HepG2 (cell line): ENCODE measurements around the gene USP19. TPM values are rescaled to one million over a fixed set of nuclear protein-coding genes. Genes with fewer than 3 reads are reported as not detected.
A peak's percentile ranks its signal among the peaks of the same experiment; 100 is the strongest.

Source experiments
- ARNTL ChIP-seq: sonication (generic); formaldehyde crosslinking; IDR thresholded peaks from 2 replicates; pipeline ENCODE4 v1.4.0; 2020; ENCODE audit warnings: mild to moderate bottlenecking, missing genetic modification reagents
- CBFB ChIP-seq: sonication (generic); formaldehyde crosslinking; IDR thresholded peaks from 2 replicates; pipeline ENCODE4 v1.4.0; 2020; ENCODE audit warnings: missing genetic modification reagents
- KLF16 ChIP-seq, 2 experiments: sonication (generic) in 1 of 2; formaldehyde crosslinking in 1 of 2; IDR thresholded peaks; 2 replicates each; pipeline versions ENCODE4 v1.6.1 to v1.8.0; 2016 to 2023; ENCODE audit warnings: missing genetic modification reagents in 2 of 2, missing compliant biosample characterization in 1 of 2
- MBD4 ChIP-seq: IDR thresholded peaks from 2 replicates; pipeline ENCODE4 v1.6.1; 2012; ENCODE audit warnings: low read length, inconsistent platforms, borderline replicate concordance
- NCOA1 ChIP-seq: sonication (generic); formaldehyde crosslinking; IDR thresholded peaks from 2 replicates; pipeline ENCODE4 v1.9.0; 2021; ENCODE audit warnings: missing genetic modification reagents
- TARDBP ChIP-seq: sonication (generic); formaldehyde crosslinking; IDR thresholded peaks from 2 replicates; pipeline ENCODE4 v1.8.0; 2022; ENCODE audit warnings: mild to moderate bottlenecking, missing genetic modification reagents
- TCF12 ChIP-seq, 2 experiments: fragments of 450-650 bp in 1 of 2; sonication (generic) in 1 of 2; formaldehyde crosslinking in 1 of 2; IDR thresholded peaks; 2 replicates each; pipeline versions ENCODE4 v1.6.1 to v1.8.0; 2017 to 2022; ENCODE audit warnings: antibody characterized with exemption in 1 of 2, mild to moderate bottlenecking in 1 of 2, missing genetic modification reagents in 1 of 2, moderate library complexity in 1 of 2
- ZMYM2 ChIP-seq: sonication (generic); formaldehyde crosslinking; IDR thresholded peaks from 2 replicates; pipeline ENCODE4 v1.8.0; 2022; ENCODE audit warnings: mild to moderate bottlenecking, missing genetic modification reagents
- ZNF124 ChIP-seq: sonication (generic); formaldehyde crosslinking; IDR thresholded peaks from 2 replicates; pipeline ENCODE4 v1.4.0; 2020; ENCODE audit warnings: missing genetic modification reagents
- ZNF629 ChIP-seq: sonication (generic); formaldehyde crosslinking; conservative IDR thresholded peaks from 2 replicates; pipeline ENCODE4 v1.5.0; 2020; ENCODE audit warnings: missing genetic modification reagents
- ZSCAN12 ChIP-seq: sonication (generic); formaldehyde crosslinking; IDR thresholded peaks from 2 replicates; pipeline ENCODE4 v1.9.0; 2021; ENCODE audit warnings: mild to moderate bottlenecking, missing genetic modification reagents
- polyA plus RNA-seq, 8 experiments: library from polyadenylated mRNA; depleted of rRNA in 3 of 8; stranded (reverse) in 7 of 8; unstranded in 1 of 8; fragments of >200 nt; fragmentation: Illumina TruSeq in 4 of 8; extraction: Trizol in 4 of 8; gene quantifications; 2 replicates each; pipeline versions ENCODE4 v1.2.1 to v1.2.3, GENCODE V29; 2011 to 2016; ENCODE audit warnings: low read depth in 4 of 8, missing spikeins in 1 of 8, mixed read lengths in 1 of 8; ENCODE audit not compliant: insufficient read depth in 1 of 8
- total RNA-seq, 5 experiments: library from RNA; depleted of rRNA; stranded (reverse); fragments of >200 nt; fragmentation: Illumina TruSeq; extraction: Trizol; gene quantifications; 2 replicates each; pipeline ENCODE4 v1.2.3, GENCODE V29; 2016; ENCODE audit warnings: low read depth in 1 of 5
- TF ChIP-seq, protein P1 (sequence below): sonication (generic); formaldehyde crosslinking; IDR thresholded peaks from 2 replicates; pipeline ENCODE4 v1.5.0; 2020; ENCODE audit warnings: mild to moderate bottlenecking, missing genetic modification reagents
- TF ChIP-seq, protein P2 (sequence below): sonication (generic); formaldehyde crosslinking; IDR thresholded peaks from 2 replicates; pipeline ENCODE4 v1.4.0; 2020; ENCODE audit warnings: missing genetic modification reagents
- TF ChIP-seq, protein P3 (sequence below): sonication (generic); formaldehyde crosslinking; IDR thresholded peaks from 2 replicates; pipeline ENCODE4 v1.4.0; 2020; ENCODE audit warnings: missing genetic modification reagents, mild to moderate bottlenecking, borderline replicate concordance
- TF ChIP-seq, protein P4 (sequence below): fragments of 450-650 bp; IDR thresholded peaks from 2 replicates; pipeline ENCODE4 v1.6.1; 2017; ENCODE audit warnings: mild to moderate bottlenecking
- TF ChIP-seq, protein P5 (sequence below): IDR thresholded peaks from 2 replicates; pipeline ENCODE4 v1.6.1; 2012; ENCODE audit warnings: low read depth, low read length, improper control_type of control experiment
- TF ChIP-seq, protein P6 (sequence below): IDR thresholded peaks from 2 replicates; pipeline ENCODE4 v1.6.1; 2012; ENCODE audit warnings: inconsistent platforms

The USP19 gene
- total and polyA plus RNA-seq, 2 of the 13 experiments (the other 11 are each of a cell fraction or from before 2014, with no cell fraction given): 28.3 to 31.7 TPM

DNA sequence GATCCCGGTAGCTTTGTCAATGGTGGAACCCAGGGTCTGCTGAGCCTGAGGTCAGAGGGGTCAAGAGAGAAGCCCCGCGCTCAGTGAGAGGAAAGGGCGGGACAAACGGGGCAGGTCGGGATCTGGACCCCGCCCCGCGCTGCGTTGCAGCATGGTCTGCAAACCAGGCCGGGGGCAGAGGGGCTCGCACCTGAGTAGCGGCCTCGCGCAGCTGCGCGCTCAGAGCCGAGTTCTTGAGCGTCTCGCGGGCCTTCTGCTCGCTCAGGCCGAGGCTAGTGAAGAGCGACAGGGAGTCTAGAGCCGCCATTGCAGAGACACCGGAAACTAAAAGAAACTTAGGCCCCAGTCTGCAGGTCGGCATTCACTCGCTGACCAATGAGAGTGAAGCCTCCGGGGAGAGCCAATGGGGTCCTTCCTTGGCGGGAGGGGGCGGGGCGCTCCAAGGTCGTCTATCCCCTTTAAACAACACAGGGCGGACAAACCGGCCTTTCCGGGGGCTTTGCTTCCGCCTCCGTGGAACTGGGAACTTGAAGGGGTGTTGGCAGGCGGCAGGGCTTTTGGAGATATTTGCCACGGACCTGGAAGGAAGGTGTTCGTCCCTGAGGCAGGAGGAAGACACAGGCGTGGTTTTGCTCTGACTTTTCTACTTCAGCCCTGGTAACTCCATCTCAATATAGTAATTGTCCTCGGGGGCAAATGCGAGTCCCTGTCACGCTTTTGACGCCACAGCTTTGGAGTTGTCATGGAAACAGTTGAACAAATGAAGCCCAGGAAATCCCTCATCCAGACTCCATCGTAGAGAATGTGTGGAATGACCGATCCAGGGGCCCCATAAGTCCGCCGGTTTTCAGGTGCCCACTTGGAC is 16.0 kb downstream of the USP19 start, which contains the start of gene QARS1 (continued):
- no peak for TF ChIP-seq ZSCAN12 (CRISPR knock-in tag)
- TF ChIP-seq, protein P1, sequence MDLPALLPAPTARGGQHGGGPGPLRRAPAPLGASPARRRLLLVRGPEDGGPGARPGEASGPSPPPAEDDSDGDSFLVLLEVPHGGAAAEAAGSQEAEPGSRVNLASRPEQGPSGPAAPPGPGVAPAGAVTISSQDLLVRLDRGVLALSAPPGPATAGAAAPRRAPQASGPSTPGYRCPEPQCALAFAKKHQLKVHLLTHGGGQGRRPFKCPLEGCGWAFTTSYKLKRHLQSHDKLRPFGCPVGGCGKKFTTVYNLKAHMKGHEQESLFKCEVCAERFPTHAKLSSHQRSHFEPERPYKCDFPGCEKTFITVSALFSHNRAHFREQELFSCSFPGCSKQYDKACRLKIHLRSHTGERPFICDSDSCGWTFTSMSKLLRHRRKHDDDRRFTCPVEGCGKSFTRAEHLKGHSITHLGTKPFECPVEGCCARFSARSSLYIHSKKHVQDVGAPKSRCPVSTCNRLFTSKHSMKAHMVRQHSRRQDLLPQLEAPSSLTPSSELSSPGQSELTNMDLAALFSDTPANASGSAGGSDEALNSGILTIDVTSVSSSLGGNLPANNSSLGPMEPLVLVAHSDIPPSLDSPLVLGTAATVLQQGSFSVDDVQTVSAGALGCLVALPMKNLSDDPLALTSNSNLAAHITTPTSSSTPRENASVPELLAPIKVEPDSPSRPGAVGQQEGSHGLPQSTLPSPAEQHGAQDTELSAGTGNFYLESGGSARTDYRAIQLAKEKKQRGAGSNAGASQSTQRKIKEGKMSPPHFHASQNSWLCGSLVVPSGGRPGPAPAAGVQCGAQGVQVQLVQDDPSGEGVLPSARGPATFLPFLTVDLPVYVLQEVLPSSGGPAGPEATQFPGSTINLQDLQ (CRISPR knock-in tag): no peak; the same call in 1 of the 2 replicates
- TF ChIP-seq ZNF124 (CRISPR knock-in tag): peak; percentile 35; the same call in 1 of the 2 replicates
- peak in 1 of 2 experiments; percentile 81; a peak in 2 of 4 replicates for TF ChIP-seq KLF16 (CRISPR knock-in tag; IDR thresholded peaks at IDR 0.05)
- TF ChIP-seq, protein P2, sequence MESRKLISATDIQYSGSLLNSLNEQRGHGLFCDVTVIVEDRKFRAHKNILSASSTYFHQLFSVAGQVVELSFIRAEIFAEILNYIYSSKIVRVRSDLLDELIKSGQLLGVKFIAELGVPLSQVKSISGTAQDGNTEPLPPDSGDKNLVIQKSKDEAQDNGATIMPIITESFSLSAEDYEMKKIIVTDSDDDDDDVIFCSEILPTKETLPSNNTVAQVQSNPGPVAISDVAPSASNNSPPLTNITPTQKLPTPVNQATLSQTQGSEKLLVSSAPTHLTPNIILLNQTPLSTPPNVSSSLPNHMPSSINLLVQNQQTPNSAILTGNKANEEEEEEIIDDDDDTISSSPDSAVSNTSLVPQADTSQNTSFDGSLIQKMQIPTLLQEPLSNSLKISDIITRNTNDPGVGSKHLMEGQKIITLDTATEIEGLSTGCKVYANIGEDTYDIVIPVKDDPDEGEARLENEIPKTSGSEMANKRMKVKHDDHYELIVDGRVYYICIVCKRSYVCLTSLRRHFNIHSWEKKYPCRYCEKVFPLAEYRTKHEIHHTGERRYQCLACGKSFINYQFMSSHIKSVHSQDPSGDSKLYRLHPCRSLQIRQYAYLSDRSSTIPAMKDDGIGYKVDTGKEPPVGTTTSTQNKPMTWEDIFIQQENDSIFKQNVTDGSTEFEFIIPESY: no peak
- TF ChIP-seq TCF12 (IDR thresholded peaks at IDR 0.05): no peak
- peak; percentile 42; the same call in 1 of the 2 replicates for TF ChIP-seq TCF12 (CRISPR knock-in tag; IDR thresholded peaks at IDR 0.05)
- TF ChIP-seq, protein P3, sequence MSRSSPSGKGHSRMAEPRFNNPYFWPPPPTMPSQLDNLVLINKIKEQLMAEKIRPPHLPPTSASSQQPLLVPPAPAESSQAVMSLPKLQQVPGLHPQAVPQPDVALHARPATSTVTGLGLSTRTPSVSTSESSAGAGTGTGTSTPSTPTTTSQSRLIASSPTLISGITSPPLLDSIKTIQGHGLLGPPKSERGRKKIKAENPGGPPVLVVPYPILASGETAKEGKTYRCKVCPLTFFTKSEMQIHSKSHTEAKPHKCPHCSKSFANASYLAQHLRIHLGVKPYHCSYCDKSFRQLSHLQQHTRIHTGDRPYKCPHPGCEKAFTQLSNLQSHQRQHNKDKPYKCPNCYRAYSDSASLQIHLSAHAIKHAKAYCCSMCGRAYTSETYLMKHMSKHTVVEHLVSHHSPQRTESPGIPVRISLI (CRISPR knock-in tag): peak; percentile 99
- TF ChIP-seq, protein P4, sequence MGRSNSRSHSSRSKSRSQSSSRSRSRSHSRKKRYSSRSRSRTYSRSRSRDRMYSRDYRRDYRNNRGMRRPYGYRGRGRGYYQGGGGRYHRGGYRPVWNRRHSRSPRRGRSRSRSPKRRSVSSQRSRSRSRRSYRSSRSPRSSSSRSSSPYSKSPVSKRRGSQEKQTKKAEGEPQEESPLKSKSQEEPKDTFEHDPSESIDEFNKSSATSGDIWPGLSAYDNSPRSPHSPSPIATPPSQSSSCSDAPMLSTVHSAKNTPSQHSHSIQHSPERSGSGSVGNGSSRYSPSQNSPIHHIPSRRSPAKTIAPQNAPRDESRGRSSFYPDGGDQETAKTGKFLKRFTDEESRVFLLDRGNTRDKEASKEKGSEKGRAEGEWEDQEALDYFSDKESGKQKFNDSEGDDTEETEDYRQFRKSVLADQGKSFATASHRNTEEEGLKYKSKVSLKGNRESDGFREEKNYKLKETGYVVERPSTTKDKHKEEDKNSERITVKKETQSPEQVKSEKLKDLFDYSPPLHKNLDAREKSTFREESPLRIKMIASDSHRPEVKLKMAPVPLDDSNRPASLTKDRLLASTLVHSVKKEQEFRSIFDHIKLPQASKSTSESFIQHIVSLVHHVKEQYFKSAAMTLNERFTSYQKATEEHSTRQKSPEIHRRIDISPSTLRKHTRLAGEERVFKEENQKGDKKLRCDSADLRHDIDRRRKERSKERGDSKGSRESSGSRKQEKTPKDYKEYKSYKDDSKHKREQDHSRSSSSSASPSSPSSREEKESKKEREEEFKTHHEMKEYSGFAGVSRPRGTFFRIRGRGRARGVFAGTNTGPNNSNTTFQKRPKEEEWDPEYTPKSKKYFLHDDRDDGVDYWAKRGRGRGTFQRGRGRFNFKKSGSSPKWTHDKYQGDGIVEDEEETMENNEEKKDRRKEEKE: no peak
- TF ChIP-seq, protein P5, sequence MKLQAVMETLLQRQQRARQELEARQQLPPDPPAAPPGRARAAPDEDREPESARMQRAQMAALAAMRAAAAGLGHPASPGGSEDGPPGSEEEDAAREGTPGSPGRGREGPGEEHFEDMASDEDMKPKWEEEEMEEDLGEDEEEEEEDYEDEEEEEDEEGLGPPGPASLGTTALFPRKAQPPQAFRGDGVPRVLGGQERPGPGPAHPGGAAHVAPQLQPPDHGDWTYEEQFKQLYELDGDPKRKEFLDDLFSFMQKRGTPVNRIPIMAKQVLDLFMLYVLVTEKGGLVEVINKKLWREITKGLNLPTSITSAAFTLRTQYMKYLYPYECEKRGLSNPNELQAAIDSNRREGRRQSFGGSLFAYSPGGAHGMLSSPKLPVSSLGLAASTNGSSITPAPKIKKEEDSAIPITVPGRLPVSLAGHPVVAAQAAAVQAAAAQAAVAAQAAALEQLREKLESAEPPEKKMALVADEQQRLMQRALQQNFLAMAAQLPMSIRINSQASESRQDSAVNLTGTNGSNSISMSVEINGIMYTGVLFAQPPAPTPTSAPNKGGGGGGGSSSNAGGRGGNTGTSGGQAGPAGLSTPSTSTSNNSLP: no peak
- no peak for TF ChIP-seq TARDBP (CRISPR knock-in tag)
- peak; percentile 39; the same call in 1 of the 2 replicates for TF ChIP-seq ZMYM2 (CRISPR knock-in tag)
- no peak for TF ChIP-seq CBFB (CRISPR knock-in tag)
- TF ChIP-seq, protein P6, sequence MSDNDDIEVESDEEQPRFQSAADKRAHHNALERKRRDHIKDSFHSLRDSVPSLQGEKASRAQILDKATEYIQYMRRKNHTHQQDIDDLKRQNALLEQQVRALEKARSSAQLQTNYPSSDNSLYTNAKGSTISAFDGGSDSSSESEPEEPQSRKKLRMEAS: peak; percentile 69
- TF ChIP-seq NCOA1 (CRISPR knock-in tag): no peak; the same call in 1 of the 2 replicates
- no peak for TF ChIP-seq MBD4
- no peak for TF ChIP-seq ZNF629 (CRISPR knock-in tag)
- peak; percentile 72 for TF ChIP-seq ARNTL (CRISPR knock-in tag)
